WTC11 (cell line): ENCODE measurements around the gene PLEKHA6.

Experiments
- CREM ChIP-seq: sonication (generic); formaldehyde crosslinking; IDR thresholded peaks from 2 replicates; pipeline ENCODE4 v1.8.1; 2022; ENCODE audit warnings: mild to moderate bottlenecking, missing genetic modification reagents, moderate library complexity
- FOXP1 ChIP-seq: sonication (generic); formaldehyde crosslinking; IDR thresholded peaks from 2 replicates; pipeline ENCODE4 v1.8.0; 2022; ENCODE audit warnings: missing genetic modification reagents, mild to moderate bottlenecking, moderate library complexity, borderline replicate concordance
- SOX15 ChIP-seq: fragments of 250-450 bp; sonication (Bioruptor Pico); IDR thresholded peaks from 2 replicates; pipeline ENCODE4 v1.9.0; 2021; ENCODE audit warnings: mild to moderate bottlenecking
- TEAD4 ChIP-seq: sonication (generic); formaldehyde crosslinking; IDR thresholded peaks from 2 replicates; pipeline ENCODE4 v1.8.0; 2022; ENCODE audit warnings: mild to moderate bottlenecking, missing genetic modification reagents
- TF ChIP-seq, protein P1 (sequence below): fragments of 200-600 bp; IDR thresholded peaks from 2 replicates; pipeline ENCODE4 v1.8.0; 2022; ENCODE audit warnings: antibody characterized with exemption
- TF ChIP-seq, protein P2 (sequence below): sonication (generic); formaldehyde crosslinking; IDR thresholded peaks from 2 replicates; pipeline ENCODE4 v1.8.1; 2023; ENCODE audit warnings: mild to moderate bottlenecking, missing genetic modification reagents
- TF ChIP-seq, protein P3 (sequence below): sonication (generic); formaldehyde crosslinking; IDR thresholded peaks from 2 replicates; pipeline ENCODE4 v1.8.0; 2022; ENCODE audit warnings: mild to moderate bottlenecking, missing genetic modification reagents
- TF ChIP-seq, protein P4 (sequence below): sonication (generic); formaldehyde crosslinking; conservative IDR thresholded peaks from 2 replicates; pipeline ENCODE4 v1.8.1; 2022; ENCODE audit warnings: mild to moderate bottlenecking, missing genetic modification reagents

DNA sequence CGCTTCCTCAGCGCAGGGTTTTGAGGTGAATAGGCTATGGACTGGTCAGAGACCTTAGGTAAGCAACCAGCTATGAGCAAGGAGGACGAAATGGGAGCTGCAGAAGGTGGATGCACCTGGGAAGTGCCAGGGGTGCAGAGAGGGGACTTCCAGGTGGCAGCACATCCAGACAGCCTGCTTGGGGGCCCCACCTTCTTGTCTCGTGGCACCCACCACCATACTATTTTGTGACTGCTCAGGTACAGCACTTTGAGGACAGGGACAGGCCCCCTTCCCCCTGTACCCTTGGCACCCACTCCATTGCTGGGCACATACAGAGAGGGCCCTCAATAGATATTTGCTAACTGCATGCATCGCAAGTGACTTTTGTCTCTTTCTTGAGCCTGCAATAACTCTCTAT lies 162.7 kb downstream of the PLEKHA6 start:
- TF ChIP-seq, protein P1, sequence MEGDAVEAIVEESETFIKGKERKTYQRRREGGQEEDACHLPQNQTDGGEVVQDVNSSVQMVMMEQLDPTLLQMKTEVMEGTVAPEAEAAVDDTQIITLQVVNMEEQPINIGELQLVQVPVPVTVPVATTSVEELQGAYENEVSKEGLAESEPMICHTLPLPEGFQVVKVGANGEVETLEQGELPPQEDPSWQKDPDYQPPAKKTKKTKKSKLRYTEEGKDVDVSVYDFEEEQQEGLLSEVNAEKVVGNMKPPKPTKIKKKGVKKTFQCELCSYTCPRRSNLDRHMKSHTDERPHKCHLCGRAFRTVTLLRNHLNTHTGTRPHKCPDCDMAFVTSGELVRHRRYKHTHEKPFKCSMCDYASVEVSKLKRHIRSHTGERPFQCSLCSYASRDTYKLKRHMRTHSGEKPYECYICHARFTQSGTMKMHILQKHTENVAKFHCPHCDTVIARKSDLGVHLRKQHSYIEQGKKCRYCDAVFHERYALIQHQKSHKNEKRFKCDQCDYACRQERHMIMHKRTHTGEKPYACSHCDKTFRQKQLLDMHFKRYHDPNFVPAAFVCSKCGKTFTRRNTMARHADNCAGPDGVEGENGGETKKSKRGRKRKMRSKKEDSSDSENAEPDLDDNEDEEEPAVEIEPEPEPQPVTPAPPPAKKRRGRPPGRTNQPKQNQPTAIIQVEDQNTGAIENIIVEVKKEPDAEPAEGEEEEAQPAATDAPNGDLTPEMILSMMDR, result no peak
- TF ChIP-seq, protein P2, sequence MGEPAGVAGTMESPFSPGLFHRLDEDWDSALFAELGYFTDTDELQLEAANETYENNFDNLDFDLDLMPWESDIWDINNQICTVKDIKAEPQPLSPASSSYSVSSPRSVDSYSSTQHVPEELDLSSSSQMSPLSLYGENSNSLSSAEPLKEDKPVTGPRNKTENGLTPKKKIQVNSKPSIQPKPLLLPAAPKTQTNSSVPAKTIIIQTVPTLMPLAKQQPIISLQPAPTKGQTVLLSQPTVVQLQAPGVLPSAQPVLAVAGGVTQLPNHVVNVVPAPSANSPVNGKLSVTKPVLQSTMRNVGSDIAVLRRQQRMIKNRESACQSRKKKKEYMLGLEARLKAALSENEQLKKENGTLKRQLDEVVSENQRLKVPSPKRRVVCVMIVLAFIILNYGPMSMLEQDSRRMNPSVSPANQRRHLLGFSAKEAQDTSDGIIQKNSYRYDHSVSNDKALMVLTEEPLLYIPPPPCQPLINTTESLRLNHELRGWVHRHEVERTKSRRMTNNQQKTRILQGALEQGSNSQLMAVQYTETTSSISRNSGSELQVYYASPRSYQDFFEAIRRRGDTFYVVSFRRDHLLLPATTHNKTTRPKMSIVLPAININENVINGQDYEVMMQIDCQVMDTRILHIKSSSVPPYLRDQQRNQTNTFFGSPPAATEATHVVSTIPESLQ (CRISPR knock-in tag), result no peak
- no peak for TF ChIP-seq CREM (CRISPR knock-in tag)
- no peak for TF ChIP-seq FOXP1
- TF ChIP-seq, protein P3, sequence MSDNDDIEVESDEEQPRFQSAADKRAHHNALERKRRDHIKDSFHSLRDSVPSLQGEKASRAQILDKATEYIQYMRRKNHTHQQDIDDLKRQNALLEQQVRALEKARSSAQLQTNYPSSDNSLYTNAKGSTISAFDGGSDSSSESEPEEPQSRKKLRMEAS, result no peak
- TF ChIP-seq TEAD4 (CRISPR knock-in tag), result no peak
- no peak for TF ChIP-seq SOX15 (CRISPR knock-in tag)
- TF ChIP-seq, protein P4, sequence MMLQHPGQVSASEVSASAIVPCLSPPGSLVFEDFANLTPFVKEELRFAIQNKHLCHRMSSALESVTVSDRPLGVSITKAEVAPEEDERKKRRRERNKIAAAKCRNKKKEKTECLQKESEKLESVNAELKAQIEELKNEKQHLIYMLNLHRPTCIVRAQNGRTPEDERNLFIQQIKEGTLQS (CRISPR knock-in tag), result no peak
